ENCODE data around the gene ATP5PD.
"Not testable (repeated sequence)": the region's sequence is repeated elsewhere in the genome, so short reads cannot be mapped to it uniquely, and the experiment has no call there.

ATP5PD gene

DNA sequence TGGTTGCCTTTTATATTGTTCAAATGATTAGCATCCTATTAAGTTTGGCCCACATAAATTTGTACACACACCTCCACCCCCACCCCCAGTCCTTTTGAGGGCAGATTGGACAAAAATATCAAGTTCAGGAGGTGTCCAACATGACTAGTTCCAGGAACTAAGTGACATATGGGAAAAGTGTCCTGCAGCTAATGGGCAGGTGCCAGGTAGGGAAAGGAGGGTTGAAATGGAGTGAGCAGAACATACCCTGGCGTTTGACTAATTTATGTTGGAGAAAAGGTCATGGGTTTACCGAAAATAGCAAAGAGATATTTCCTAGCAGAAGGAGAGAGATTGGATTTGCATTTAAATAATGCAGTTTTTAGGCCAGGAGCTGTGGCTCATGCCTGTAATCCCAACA, 5.2 kb upstream of the ATP5PD start:
- DNase-seq (ENCODE audit: low spot score): no peak

GRCh38 chr17:75049706-75050105, 2.9 kb upstream of the ATP5PD start:
- no peak for DNase-seq (ENCODE audit: low spot score)

GRCh38 chr17:75049057-75049456, 2.3 kb upstream of the ATP5PD start:
- DNase-seq (ENCODE audit: low spot score): no peak

DNA sequence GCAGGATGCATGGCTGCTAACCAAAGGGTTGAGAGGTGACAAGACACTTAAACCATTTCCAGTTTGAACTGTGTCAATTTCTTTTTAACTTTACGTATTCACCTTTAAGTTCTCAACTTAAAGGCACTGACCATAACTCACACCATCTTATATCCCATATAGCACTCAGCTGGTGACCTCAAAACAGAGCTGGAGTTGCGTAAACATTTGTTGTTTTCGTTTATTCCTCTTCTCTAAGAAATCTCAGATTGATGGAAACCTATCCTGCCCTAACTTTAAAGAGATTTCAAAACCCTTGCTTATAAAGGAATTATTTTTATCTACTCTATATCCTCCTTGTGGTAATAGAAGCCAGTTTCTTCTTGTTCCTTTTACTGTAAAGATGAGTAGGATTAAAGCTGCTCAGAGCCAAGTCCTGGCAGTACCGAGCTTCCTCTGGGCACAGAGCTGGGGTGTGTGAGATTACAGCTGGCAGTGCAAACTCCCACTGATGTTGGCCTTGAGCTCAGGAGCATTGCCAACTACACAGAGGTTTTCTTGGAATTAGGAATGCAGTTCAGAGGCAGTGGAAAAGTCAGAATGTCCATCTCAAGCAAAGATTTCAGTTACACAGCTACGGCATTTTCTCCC, 1.6 kb upstream of the ATP5PD start:
- DNase-seq (ENCODE audit: low spot score): no peak

- peak; percentile 22 for DNase-seq (ENCODE audit: low spot score)
Measured at GRCh38 chr17:75047398-75048098, 779 bp upstream of the ATP5PD start.

- DNase-seq (ENCODE audit: low spot score): not testable (repeated sequence)
Measured at GRCh38 chr17:75045946-75046406, 793 bp downstream of the ATP5PD start.

- no peak for DNase-seq (ENCODE audit: low spot score)
Measured at GRCh38 chr17:75044716-75045115, 2.1 kb downstream of the ATP5PD start.

GRCh38 chr17:75043789-75044188, 3.0 kb downstream of the ATP5PD start:
- not testable (repeated sequence) for DNase-seq (ENCODE audit: low spot score)

GRCh38 chr17:75041656-75042280, 5.0 kb downstream of the ATP5PD start:
- DNase-seq (ENCODE audit: low spot score): no peak

- DNase-seq (ENCODE audit: low spot score): no peak
Measured at GRCh38 chr17:75039238-75039637, 7.5 kb downstream of the ATP5PD start.

GRCh38 chr17:75036643-75037268, 10.0 kb downstream of the ATP5PD start:
- peak; percentile 93 for DNase-seq (ENCODE audit: low spot score)

DNA sequence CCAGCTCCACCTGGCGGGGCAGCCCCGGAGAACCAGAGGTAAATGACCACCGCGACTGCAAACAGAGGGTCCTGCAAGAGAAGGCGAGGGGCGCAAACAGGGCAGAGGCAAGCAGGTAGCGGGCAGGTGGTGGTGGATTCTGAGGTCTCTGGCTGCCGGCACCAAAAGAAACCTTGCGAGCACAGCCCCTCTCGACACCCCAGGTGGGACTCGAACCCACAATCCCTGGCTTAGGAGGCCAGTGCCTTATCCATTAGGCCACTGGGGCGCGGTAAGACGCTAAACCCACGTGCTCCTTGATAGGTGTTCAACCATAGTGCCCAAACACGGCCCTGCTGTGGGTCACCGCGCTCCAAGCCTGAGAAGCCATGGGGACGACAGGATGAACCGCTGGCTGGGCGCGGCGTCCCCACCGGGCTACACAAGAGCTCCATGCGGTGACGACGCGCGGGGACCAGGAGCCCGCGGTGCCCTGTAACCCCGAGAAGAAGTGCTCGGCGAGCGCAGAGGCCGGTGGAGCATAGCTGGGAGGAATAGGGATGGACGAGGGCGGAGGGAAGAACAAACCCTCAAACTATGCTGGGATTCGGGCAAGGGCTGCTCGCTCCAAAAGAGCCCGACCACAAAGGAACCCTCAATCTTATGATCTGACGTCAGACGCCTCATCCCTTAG, 12.4 kb downstream of the ATP5PD start:
- peak; percentile 87 for DNase-seq (ENCODE audit: low spot score)

GRCh38 chr17:75033346-75034235, 13.2 kb downstream of the ATP5PD start:
- DNase-seq (ENCODE audit: low spot score): peak; percentile 89

DNA sequence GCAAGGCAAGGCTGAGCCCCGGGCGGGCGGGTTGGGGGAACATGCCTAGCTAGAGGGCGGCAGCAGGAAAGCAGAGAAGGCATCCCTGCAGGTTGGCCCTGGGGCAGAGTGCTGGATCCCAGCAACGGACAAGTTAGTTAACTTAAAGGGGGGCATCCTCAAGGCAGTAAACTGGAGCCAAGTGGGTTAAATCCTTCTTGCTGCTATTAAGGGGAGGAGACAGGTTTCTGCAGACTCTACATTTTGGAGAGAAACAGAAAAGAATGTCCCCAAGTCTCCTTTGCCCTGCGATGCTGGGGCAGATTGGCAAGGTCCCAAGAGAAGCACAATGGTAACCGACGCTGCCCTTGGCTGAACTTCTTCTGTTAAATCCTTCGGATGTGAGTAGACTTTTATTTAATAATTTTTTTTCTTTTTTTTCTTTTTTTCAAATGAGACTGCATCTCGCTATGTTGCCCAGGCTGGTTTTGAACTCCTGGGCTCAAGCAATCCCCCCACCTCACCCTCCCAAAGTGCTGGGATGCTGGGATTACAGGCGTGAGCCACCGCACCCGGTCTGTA, 14.0 kb downstream of the ATP5PD start:
- DNase-seq (ENCODE audit: low spot score): no peak

DNA sequence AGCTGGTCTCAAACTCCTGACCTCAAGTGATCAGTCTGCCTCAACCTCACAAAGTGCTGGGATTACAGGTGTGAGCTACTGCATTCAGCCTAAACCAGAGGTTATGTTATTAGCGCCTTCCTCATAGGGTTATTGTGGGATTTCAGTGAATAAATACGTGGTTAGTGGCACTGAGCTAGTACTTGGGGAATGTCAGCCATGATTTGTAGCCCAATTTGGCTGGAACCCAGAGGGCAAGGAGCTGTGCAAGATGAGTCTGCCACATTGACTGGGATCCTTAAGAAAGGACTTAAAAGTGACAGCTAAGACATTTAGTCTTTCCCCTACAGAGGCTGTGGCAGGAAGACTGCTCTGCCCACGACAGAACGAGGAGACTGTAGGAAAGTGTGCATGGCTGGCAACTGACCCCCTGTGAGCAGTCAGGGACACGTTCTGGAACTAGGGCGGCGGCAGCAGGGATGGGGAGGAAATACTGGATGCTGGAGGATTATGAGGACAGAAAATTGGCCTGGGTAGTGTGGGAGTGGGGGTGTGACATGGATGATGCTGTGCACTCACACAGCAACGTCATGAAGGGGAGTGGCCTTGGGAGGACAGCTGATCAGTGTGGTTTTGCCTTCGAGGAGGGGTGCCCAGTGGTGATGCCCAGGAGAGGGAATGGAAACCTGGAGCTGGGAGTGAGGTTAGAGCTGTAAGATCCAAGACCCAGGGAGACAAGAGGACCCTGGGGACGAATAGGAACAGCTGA, 14.6 kb downstream of the ATP5PD start:
- peak; percentile 6 for DNase-seq (ENCODE audit: low spot score)

DNA sequence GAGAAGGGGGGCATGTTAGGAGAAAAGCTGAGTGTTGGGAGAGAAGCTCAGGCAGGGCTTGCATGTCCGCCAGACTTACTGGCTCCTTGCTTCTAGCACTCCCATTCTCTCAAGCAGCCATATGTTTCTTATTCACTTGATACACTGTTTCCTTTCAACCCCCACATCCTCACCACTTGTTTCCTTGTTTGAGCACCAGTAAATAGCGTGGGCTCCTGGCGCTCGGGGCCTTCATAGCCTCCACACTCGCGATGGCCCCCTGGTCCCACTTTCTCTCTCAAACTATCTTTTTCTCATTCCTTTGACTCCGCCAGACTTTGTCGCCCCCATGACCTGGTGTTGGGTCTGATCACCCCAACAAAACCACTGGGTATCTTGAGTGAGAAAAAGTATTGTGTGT, 16.6 kb downstream of the ATP5PD start:
- no peak for DNase-seq (ENCODE audit: low spot score)

DNA sequence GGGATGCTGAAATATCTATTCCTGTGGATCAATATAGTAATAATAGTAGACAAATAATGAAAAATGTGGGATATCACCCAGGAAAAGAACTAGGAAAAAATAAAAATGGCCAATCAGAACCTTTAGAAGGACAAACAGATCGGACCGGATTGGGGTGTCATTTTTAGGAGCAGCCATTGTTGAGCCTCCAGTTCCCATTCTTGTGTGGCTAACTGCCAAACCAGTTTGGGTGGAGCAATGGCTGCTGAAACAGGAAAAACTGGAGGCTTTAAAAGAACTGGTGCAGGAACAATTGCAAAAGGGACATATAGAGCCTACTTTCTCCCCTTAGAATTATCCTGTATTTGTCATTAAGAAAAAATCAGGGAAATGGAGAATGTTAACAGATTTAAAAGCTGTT, 20.1 kb downstream of the ATP5PD start:
- DNase-seq (ENCODE audit: low spot score): not testable (repeated sequence)

- not testable (repeated sequence) for DNase-seq (ENCODE audit: low spot score)
Measured at GRCh38 chr17:75025398-75025734, 21.4 kb downstream of the ATP5PD start.

GRCh38 chr17:75024686-75025397, 21.9 kb downstream of the ATP5PD start:
- DNase-seq (ENCODE audit: low spot score): no peak
